Stomach (tissue), 4 donors: ENCODE measurements around the gene MYCBP2.

Experiments used
- POLR2A ChIP-seq, 4 donors: fragments of 450-650 bp; IDR thresholded peaks; one replicate each; pipeline ENCODE4 v1.6.1; 2016; ENCODE audit warnings: antibody characterized with exemption in 4 of 4, control low read depth in 2 of 4, mild to moderate bottlenecking in 1 of 4, moderate library complexity in 1 of 4
- POLR2AphosphoS5 ChIP-seq, 3 donors: sonication (generic); formaldehyde crosslinking; IDR thresholded peaks; one replicate each; pipeline ENCODE4 v1.6.1; 2016; ENCODE audit warnings: antibody characterized with exemption in 3 of 3

- TF ChIP-seq POLR2A (IDR thresholded peaks at IDR 0.05), result no peak
- TF ChIP-seq POLR2AphosphoS5 (IDR thresholded peaks at IDR 0.05), result no peak
Observed at GRCh38 chr13:77372275-77372674, 45.4 kb upstream of the MYCBP2 start.
